Neural cell (in vitro differentiated cells): ENCODE results near the gene PPP3CA. TPM values are rescaled to one million over a fixed set of nuclear protein-coding genes. Genes with fewer than 3 reads are reported as not detected.

Experiments used
- H2AFZ ChIP-seq: fragments of 200-600, 300-800 bp; sonication (generic), shearing (Covaris generic); 2 replicates; pipeline ENCODE4 v1.6.0; 2014; ENCODE audit warnings: low read depth, mild to moderate bottlenecking, antibody characterized with exemption, low read length, moderate library complexity
- H3F3A ChIP-seq: fragments of 200-600 bp; shearing (Covaris generic); 2 replicates; pipeline ENCODE4 v1.6.1; 2016; ENCODE audit warnings: mild to moderate bottlenecking, moderate library complexity, mixed read lengths, antibody characterized with exemption, low read length; ENCODE audit not compliant: insufficient read depth, poor library complexity, severe bottlenecking
- H3K27ac ChIP-seq: fragments of 200-600, 300-800 bp; sonication (generic), shearing (Covaris generic); 2 replicates; pipeline ENCODE4 v1.5.1; 2014; ENCODE audit warnings: mild to moderate bottlenecking, low read length, moderate library complexity
- H3K27me3 ChIP-seq: fragments of 300-800, 200-600 bp; sonication (generic), shearing (Covaris generic); 2 replicates; pipeline ENCODE4 v1.6.0; 2014; ENCODE audit warnings: mild to moderate bottlenecking, low read depth, low read length, moderate library complexity; ENCODE audit not compliant: insufficient read depth
- H3K36me3 ChIP-seq: fragments of 300-800, 200-600 bp; sonication (generic), shearing (Covaris generic); 2 replicates; pipeline ENCODE4 v1.5.1; 2014; ENCODE audit warnings: mild to moderate bottlenecking, antibody characterized with exemption, low read length, moderate library complexity; ENCODE audit not compliant: insufficient read depth
- H3K4me2 ChIP-seq: fragments of 300-800, 200-600 bp; sonication (generic), shearing (Covaris generic); 2 replicates; pipeline ENCODE4 v1.6.0; 2014; ENCODE audit warnings: mild to moderate bottlenecking, low read length
- H3K4me3 ChIP-seq: fragments of 300-800, 200-600 bp; sonication (generic), shearing (Covaris generic); 2 replicates; pipeline ENCODE4 v1.5.1; 2014; ENCODE audit warnings: mild to moderate bottlenecking, low read length, moderate library complexity
- H3K79me2 ChIP-seq: fragments of 200-600 bp; shearing (Covaris generic); replicated peaks from 2 replicates; pipeline ENCODE4 v1.6.0; 2014; ENCODE audit warnings: mild to moderate bottlenecking, low read length, moderate library complexity; ENCODE audit not compliant: insufficient read depth
- H3K9ac ChIP-seq: fragments of 300-800, 200-600 bp; sonication (generic), shearing (Covaris generic); 2 replicates; pipeline ENCODE4 v1.6.1; 2016; ENCODE audit warnings: mild to moderate bottlenecking, low read length, mixed read lengths
- H3K9me2 ChIP-seq: fragments of 200-600 bp; shearing (Covaris generic); 2 replicates; pipeline ENCODE4 v1.6.1; 2016; ENCODE audit warnings: mild to moderate bottlenecking, low read length, mixed read lengths; ENCODE audit not compliant: insufficient read depth
- H3K9me3 ChIP-seq: fragments of 200-600, 300-800 bp; sonication (generic), shearing (Covaris generic); 2 replicates; pipeline ENCODE4 v1.6.1; 2016; ENCODE audit warnings: mild to moderate bottlenecking, mixed run types, low read length, moderate library complexity, mixed read lengths
- H4K20me1 ChIP-seq: fragments of 200-600 bp; shearing (Covaris generic); 2 replicates; pipeline ENCODE4 v1.6.1; 2016; ENCODE audit warnings: mild to moderate bottlenecking, mixed run types; ENCODE audit not compliant: insufficient read depth
- EP300 ChIP-seq: fragments of 450-650 bp; conservative IDR thresholded peaks from 2 replicates; pipeline ENCODE4 v1.6.1; 2014; ENCODE audit warnings: antibody characterized with exemption, mild to moderate bottlenecking, moderate library complexity; ENCODE audit not compliant: poor library complexity, severe bottlenecking
- EZH2 ChIP-seq: fragments of 200-600, 300-800 bp; shearing (Covaris generic), sonication (generic); IDR thresholded peaks from 2 replicates; pipeline ENCODE4 v1.6.1; 2014; ENCODE audit warnings: antibody characterized with exemption, low read length, borderline replicate concordance, mild to moderate bottlenecking; ENCODE audit not compliant: insufficient read depth, poor library complexity, severe bottlenecking
- MXI1 ChIP-seq: fragments of 450-650 bp; conservative IDR thresholded peaks from 2 replicates; pipeline ENCODE4 v1.6.1; 2014; ENCODE audit warnings: antibody characterized with exemption, mild to moderate bottlenecking; ENCODE audit not compliant: poor library complexity, severe bottlenecking
- POLR2AphosphoS5 ChIP-seq: IDR thresholded peaks from 2 replicates; pipeline ENCODE4 v1.6.1; 2012
- RAD21 ChIP-seq: fragments of 450-650 bp; conservative IDR thresholded peaks from 2 replicates; pipeline ENCODE4 v1.6.1; 2014; ENCODE audit warnings: antibody characterized with exemption, mild to moderate bottlenecking, moderate library complexity
- SMC3 ChIP-seq: fragments of 450-650 bp; conservative IDR thresholded peaks from 2 replicates; pipeline ENCODE4 v1.6.1; 2014; ENCODE audit warnings: antibody characterized with exemption, mild to moderate bottlenecking, moderate library complexity; ENCODE audit not compliant: poor library complexity
- TAF1 ChIP-seq: IDR thresholded peaks from 2 replicates; pipeline ENCODE4 v1.6.1; 2012; ENCODE audit warnings: low read depth
- polyA plus RNA-seq: library from polyadenylated mRNA; depleted of rRNA; stranded (reverse); fragments of >200 nt; gene quantifications from 2 replicates; pipeline ENCODE4 v1.2.3, GENCODE V29; 2014
- TF ChIP-seq, protein P1 (sequence below): fragments of 450-650 bp; IDR thresholded peaks from 2 replicates; pipeline ENCODE4 v1.5.1; 2014; ENCODE audit warnings: antibody characterized with exemption, mild to moderate bottlenecking, moderate library complexity; ENCODE audit not compliant: poor library complexity, severe bottlenecking
- TF ChIP-seq, protein P2 (sequence below): IDR thresholded peaks from 2 replicates; pipeline ENCODE4 v1.6.1; 2012; ENCODE audit warnings: borderline replicate concordance

Gene PPP3CA
- polyA plus RNA-seq, 1 donor from 2014 or later = 78.2 TPM

DNA sequence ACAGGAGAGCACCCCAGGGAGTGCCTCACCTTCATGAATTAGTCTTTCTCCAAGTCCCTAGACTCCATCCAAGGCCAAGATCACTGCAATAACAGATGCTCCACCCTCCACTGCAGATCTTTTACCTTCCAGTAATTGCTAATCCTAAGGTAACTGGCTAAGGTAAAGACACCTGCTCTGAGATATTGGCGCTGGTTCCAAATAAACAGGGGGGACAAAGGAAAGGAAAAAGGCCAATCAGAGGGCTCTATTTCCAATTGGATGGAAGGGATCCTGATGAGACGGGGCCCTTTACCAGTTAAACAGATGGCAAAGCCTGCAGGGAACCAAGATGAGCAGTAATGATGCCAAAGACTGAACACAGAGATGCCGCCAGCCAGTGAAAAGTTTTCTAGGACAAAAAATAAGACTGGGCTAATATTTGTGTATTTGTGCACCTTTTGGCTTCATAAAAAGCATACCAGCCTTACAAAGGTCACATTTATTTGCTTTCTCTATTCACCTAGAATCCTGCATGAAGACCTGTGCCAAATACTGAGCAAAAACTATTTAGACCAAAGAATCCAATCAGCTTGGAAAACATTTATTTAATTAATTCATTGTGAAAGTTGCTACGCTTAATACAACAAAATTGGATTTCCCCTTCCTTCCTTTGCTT, 148.5 kb downstream of the PPP3CA start:
- H3F3A ChIP-seq = no peaks in the 10 kb centered on the region
- H3K9me2 ChIP-seq = no peaks in the 10 kb centered on the region
- no peak overlapping the region for H3K27ac ChIP-seq
- H4K20me1 ChIP-seq = no peaks in the 10 kb centered on the region
- no peaks in the 10 kb centered on the region for H3K9me3 ChIP-seq
- H3K9ac ChIP-seq = no peak overlapping the region
- no peak overlapping the region for H3K4me2 ChIP-seq
- TF ChIP-seq, protein P1, sequence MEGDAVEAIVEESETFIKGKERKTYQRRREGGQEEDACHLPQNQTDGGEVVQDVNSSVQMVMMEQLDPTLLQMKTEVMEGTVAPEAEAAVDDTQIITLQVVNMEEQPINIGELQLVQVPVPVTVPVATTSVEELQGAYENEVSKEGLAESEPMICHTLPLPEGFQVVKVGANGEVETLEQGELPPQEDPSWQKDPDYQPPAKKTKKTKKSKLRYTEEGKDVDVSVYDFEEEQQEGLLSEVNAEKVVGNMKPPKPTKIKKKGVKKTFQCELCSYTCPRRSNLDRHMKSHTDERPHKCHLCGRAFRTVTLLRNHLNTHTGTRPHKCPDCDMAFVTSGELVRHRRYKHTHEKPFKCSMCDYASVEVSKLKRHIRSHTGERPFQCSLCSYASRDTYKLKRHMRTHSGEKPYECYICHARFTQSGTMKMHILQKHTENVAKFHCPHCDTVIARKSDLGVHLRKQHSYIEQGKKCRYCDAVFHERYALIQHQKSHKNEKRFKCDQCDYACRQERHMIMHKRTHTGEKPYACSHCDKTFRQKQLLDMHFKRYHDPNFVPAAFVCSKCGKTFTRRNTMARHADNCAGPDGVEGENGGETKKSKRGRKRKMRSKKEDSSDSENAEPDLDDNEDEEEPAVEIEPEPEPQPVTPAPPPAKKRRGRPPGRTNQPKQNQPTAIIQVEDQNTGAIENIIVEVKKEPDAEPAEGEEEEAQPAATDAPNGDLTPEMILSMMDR = no peak
- TF ChIP-seq RAD21 = no peak
- TF ChIP-seq, protein P2, sequence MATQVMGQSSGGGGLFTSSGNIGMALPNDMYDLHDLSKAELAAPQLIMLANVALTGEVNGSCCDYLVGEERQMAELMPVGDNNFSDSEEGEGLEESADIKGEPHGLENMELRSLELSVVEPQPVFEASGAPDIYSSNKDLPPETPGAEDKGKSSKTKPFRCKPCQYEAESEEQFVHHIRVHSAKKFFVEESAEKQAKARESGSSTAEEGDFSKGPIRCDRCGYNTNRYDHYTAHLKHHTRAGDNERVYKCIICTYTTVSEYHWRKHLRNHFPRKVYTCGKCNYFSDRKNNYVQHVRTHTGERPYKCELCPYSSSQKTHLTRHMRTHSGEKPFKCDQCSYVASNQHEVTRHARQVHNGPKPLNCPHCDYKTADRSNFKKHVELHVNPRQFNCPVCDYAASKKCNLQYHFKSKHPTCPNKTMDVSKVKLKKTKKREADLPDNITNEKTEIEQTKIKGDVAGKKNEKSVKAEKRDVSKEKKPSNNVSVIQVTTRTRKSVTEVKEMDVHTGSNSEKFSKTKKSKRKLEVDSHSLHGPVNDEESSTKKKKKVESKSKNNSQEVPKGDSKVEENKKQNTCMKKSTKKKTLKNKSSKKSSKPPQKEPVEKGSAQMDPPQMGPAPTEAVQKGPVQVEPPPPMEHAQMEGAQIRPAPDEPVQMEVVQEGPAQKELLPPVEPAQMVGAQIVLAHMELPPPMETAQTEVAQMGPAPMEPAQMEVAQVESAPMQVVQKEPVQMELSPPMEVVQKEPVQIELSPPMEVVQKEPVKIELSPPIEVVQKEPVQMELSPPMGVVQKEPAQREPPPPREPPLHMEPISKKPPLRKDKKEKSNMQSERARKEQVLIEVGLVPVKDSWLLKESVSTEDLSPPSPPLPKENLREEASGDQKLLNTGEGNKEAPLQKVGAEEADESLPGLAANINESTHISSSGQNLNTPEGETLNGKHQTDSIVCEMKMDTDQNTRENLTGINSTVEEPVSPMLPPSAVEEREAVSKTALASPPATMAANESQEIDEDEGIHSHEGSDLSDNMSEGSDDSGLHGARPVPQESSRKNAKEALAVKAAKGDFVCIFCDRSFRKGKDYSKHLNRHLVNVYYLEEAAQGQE = no peak
- no peak for TF ChIP-seq EP300
- TF ChIP-seq MXI1 = no peak
- TF ChIP-seq TAF1 = no peak
- no peak for TF ChIP-seq POLR2AphosphoS5
- TF ChIP-seq SMC3 = no peak
- no peak for TF ChIP-seq EZH2
- no peak overlapping the region for H2AFZ ChIP-seq
- H3K4me3 ChIP-seq = no peak overlapping the region
- H3K27me3 ChIP-seq = no peaks in the 10 kb centered on the region
- H3K79me2 ChIP-seq = no peaks in the 10 kb centered on the region
- no peaks in the 10 kb centered on the region for H3K36me3 ChIP-seq

DNA sequence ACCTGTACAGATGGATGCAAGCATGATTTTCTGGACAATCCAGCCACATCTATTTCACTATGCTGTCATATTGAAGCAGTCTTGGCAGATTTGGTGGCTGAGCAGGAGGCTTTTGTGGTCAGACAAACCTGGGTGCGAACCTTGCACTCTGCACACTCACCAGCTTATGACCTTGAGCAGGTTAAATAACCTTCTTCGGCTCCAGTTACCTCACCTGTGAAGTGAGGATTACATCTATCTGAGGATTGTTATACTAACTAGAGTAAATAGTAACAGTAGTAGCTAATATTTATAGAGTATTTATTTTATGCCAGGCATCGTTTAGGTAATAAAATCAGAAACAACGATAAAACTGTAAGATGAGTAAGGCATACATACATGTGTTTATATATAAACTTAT, 150.0 kb downstream of the PPP3CA start:
- no peaks in the 10 kb centered on the region for H3K27me3 ChIP-seq
- H3K27ac ChIP-seq = no peak overlapping the region
- no peak overlapping the region for H3K4me2 ChIP-seq
- no peaks in the 10 kb centered on the region for H3K9me3 ChIP-seq
- no peaks in the 10 kb centered on the region for H3F3A ChIP-seq
- no peaks in the 10 kb centered on the region for H3K36me3 ChIP-seq
- no peak overlapping the region for H3K9ac ChIP-seq
- no peaks in the 10 kb centered on the region for H3K79me2 ChIP-seq
- no peaks in the 10 kb centered on the region for H3K9me2 ChIP-seq
- H4K20me1 ChIP-seq = no peaks in the 10 kb centered on the region
- H2AFZ ChIP-seq = no peak overlapping the region
- no peak for TF ChIP-seq EP300
- no peak for TF ChIP-seq SMC3
- TF ChIP-seq POLR2AphosphoS5 = no peak
- TF ChIP-seq RAD21 = no peak
- no peak for TF ChIP-seq MXI1
- TF ChIP-seq, protein P1 = no peak
- no peak for TF ChIP-seq TAF1
- no peak for TF ChIP-seq EZH2
- TF ChIP-seq, protein P2 = no peak
- H3K4me3 ChIP-seq = no peak overlapping the region
